ENCODE data around the gene CACNA1B. TPM values are rescaled to one million over a fixed set of nuclear protein-coding genes. Genes with fewer than 3 reads are reported as not detected.
"Not testable (repeated sequence)": the region's sequence is repeated elsewhere in the genome, so short reads cannot be mapped to it uniquely, and the experiment has no call there.

CACNA1B gene
- total RNA-seq, 2 donors from 2014 or later = 0.19 to 0.42 TPM

DNA sequence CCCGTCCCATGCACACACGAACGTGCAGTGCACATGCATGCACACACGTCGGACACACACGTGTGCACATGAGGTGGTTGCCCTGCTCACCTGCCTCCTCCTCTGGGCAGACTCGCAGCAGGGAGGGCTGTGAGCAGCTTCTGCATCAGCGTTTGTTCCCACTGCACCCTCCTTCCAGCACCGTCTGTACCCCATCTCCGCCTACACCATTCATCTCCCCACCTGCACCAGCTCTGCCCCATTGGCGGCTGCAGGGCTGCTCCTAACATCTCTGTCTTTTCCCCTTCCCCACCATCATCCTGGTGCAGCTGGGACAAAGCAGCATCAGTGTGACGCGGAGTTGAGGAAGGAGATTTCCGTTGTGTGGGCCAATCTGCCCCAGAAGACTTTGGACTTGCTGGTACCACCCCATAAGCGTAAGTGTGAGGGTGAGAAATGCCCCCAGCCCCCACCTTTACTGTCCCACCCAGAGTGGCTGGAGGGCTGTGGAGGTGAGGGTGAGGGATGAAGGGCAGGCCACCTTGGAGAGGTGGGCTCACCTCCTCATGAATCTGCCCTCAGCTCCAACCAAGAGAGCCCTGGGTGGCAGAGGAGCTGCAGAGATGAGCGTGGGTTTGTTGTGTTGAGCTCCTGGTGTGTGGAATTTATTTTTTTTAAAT, 234.6 kb downstream of the CACNA1B start:
- Histone ChIP-seq H3K4me1 (no peaks in the 10 kb centered on the region), H3K27ac (no peak overlapping the region), H3K9me3 (no peaks in the 10 kb centered on the region), H3K27me3 (no peaks in the 10 kb centered on the region), H3K36me3 (no peaks in the 10 kb centered on the region), H3K9ac (ENCODE audit: low read depth in 2 of 2, low read length in 2 of 2) (no peak overlapping the region), H3K4me3 (no peak overlapping the region)
- intact Hi-C loops (cut with DNase I) = no loop called here
- TF ChIP-seq CTCF (IDR thresholded peaks at IDR 0.05) = no peak
- no peak for DNase-seq

DNA sequence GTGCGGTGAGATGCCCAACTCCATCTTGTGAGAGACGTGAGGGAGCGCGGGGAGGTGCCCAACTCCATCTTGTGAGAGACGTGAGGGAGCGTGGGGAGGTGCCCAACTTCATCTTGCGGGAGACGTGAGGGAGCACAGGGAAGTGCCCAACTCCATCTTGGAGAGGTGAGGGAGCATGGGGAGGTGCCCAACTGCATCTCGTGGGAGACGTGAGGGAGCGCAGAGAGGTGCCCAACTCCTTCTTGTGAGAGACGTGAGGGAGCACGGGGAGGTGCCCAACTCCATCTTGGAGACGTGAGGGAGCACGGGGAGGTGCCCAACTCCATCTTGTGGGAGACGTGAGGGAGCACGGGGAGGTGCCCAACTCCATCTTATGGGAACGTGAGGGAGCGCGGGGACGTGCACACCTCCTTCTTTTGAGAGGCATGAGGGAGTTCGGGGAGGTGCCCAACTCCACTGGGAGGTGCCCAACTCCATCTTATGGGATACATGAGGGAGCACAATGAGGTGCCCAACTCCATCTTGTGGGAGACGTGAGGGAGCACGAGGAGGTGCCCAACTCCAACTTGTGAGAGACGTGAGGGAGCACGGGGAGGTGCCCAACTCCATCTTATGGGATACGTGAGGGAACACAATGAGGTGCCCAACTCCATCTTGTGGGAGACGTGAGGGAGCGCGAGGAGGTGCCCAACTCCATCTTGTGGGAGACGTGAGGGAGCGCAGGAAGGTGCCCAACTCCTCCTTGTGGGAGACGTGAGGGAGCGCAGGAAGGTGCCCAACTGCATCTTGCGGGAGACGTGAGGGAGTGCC, 235.4 kb downstream of the CACNA1B start:
- Histone ChIP-seq H3K27ac (no peak overlapping the region), H3K27me3 (no peaks in the 10 kb centered on the region), H3K9ac (ENCODE audit: low read depth in 2 of 2, low read length in 2 of 2) (no peak overlapping the region), H3K4me3 (no peak overlapping the region), H3K9me3 (no peaks in the 10 kb centered on the region), H3K36me3 (no peaks in the 10 kb centered on the region), H3K4me1 (no peaks in the 10 kb centered on the region)
- intact Hi-C loops (cut with DNase I) = no loop called here
- TF ChIP-seq CTCF (IDR thresholded peaks at IDR 0.05) = no peak
- no peak for DNase-seq

- H3K9me3 ChIP-seq; H3K27me3 ChIP-seq; DNase-seq; H3K27ac ChIP-seq; H3K4me1 ChIP-seq; intact Hi-C loops (cut with DNase I); H3K4me3 ChIP-seq; H3K36me3 ChIP-seq; H3K9ac ChIP-seq (ENCODE audit: low read depth in 2 of 2, low read length in 2 of 2): not testable (repeated sequence)
Observed at GRCh38 chr9:138113701-138114325, 236.2 kb downstream of the CACNA1B start.

- no peak overlapping the region for H3K4me3 ChIP-seq
- no peaks in the 10 kb centered on the region for H3K9me3 ChIP-seq
- no peak for TF ChIP-seq CTCF (IDR thresholded peaks at IDR 0.05)
- H3K9ac ChIP-seq (ENCODE audit: low read depth in 2 of 2, low read length in 2 of 2) = no peak overlapping the region
- intact Hi-C loops (cut with DNase I) = no loop called here
- DNase-seq = no peak
- H3K4me1 ChIP-seq = no peaks in the 10 kb centered on the region
- no peaks in the 10 kb centered on the region for H3K36me3 ChIP-seq
- no peak overlapping the region for H3K27ac ChIP-seq
- H3K27me3 ChIP-seq = no peaks in the 10 kb centered on the region
Observed at GRCh38 chr9:138114501-138115245, 237.1 kb downstream of the CACNA1B start.

- no peak for TF ChIP-seq CTCF (IDR thresholded peaks at IDR 0.05)
- Histone ChIP-seq H3K27me3 (no peaks in the 10 kb centered on the region), H3K9ac (ENCODE audit: low read depth in 2 of 2, low read length in 2 of 2) (no peak overlapping the region), H3K9me3 (no peaks in the 10 kb centered on the region), H3K4me1 (no peaks in the 10 kb centered on the region), H3K36me3 (no peaks in the 10 kb centered on the region), H3K27ac (no peak overlapping the region), H3K4me3 (no peak overlapping the region)
- intact Hi-C loops (cut with DNase I) = no loop called here
- no peak for DNase-seq
Observed at GRCh38 chr9:138115506-138115905, 237.9 kb downstream of the CACNA1B start.

All from colonic mucosa (tissue), 4 donors.